Measurements from ENCODE around the gene MYLK4.
"Not testable (repeated sequence)": the region's sequence is repeated elsewhere in the genome, so short reads cannot be mapped to it uniquely, and the experiment has no call there.

The MYLK4 gene

DNA sequence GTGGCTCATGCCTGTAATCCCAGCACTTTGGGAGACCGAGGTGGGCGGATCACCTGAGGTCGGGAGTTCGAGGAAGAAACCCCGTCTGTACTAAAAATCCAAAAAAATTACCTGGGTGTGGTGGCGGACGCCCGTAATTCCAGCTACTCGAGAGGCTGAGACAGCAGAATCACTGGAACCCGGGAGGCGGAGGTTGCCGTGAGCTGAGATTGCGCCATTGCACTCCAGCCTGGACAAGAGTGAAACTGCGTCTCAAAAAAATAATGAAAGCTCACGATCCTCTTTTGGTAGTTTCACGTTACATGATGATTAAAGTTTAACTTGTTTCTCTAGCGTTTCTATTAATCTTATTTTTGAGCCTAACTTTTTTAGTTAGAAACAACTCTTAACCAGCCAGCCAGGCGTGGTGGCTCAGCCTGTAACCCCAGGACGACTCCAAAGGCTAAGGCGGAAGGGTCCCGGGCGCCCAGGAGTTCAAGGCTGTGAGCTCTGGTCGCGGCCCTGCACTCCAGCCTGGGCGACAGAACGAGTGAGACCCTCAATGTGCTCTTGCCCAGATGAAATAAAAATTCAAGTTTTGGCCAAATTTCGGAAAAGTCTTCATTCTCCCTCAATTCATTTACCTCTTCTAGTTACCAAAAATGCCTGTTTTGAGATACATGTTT lies 13.3 kb upstream of the MYLK4 start:
- peak overlapping the region; percentile 75 for H3K4me3 ChIP-seq (ENCODE audit: low read length)
- TF ChIP-seq, protein P1, sequence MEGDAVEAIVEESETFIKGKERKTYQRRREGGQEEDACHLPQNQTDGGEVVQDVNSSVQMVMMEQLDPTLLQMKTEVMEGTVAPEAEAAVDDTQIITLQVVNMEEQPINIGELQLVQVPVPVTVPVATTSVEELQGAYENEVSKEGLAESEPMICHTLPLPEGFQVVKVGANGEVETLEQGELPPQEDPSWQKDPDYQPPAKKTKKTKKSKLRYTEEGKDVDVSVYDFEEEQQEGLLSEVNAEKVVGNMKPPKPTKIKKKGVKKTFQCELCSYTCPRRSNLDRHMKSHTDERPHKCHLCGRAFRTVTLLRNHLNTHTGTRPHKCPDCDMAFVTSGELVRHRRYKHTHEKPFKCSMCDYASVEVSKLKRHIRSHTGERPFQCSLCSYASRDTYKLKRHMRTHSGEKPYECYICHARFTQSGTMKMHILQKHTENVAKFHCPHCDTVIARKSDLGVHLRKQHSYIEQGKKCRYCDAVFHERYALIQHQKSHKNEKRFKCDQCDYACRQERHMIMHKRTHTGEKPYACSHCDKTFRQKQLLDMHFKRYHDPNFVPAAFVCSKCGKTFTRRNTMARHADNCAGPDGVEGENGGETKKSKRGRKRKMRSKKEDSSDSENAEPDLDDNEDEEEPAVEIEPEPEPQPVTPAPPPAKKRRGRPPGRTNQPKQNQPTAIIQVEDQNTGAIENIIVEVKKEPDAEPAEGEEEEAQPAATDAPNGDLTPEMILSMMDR (conservative IDR thresholded peaks at IDR 0.05; ENCODE audit: low read length) = no peak
- no peak for DNase-seq (ENCODE audit: low read depth)

DNA sequence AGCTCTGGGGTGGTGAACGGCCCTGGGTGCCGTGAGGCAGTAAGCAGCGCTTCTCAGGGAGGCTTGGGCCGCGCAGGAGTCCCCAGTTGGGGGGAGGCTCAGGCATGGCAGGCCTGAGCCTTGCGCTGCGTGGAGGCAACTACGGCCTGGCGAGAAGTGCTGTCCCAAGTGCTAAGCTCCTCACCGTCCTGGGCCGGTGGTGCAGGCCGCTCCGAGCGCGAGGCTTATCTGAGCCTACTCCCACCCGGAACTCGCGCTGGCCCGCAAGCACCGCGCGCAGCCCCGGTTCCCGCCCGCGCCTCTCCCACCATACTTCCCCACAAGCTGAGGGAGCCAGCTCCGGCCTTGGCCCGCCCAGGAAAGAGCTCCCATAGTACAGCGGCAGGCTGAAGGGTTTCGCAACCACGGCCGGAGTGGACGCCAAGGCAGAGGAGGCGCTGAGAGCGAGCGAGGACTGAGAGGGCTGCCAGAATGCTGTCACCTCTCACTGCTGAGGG lies 12.7 kb upstream of the MYLK4 start:
- TF ChIP-seq, protein P1 (conservative IDR thresholded peaks at IDR 0.05; ENCODE audit: low read length) = no peak
- no peak overlapping the region for H3K4me3 ChIP-seq (ENCODE audit: low read length)
- DNase-seq (ENCODE audit: low read depth) = no peak

DNA sequence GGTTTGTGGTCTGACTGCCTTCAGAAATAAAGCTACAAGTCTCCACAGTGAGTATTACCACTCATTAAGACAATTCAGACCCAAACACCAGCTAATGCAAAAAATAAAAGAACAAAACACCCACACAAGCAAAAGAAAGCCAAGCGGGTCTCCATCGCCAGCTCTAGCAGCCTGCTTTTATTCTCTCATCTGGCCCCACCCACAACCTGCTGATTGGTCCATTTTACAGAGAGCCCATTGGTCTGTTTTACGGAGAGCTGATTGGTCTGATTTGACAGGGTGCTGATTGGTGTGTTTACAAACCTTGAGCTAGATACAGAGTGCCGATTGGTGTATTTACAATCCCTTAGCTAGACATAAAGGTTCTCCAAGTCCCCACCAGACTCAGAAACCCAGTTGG lies 12.1 kb upstream of the MYLK4 start:
- H3K4me3 ChIP-seq (ENCODE audit: low read length); DNase-seq (ENCODE audit: low read depth): not testable (repeated sequence)

DNA sequence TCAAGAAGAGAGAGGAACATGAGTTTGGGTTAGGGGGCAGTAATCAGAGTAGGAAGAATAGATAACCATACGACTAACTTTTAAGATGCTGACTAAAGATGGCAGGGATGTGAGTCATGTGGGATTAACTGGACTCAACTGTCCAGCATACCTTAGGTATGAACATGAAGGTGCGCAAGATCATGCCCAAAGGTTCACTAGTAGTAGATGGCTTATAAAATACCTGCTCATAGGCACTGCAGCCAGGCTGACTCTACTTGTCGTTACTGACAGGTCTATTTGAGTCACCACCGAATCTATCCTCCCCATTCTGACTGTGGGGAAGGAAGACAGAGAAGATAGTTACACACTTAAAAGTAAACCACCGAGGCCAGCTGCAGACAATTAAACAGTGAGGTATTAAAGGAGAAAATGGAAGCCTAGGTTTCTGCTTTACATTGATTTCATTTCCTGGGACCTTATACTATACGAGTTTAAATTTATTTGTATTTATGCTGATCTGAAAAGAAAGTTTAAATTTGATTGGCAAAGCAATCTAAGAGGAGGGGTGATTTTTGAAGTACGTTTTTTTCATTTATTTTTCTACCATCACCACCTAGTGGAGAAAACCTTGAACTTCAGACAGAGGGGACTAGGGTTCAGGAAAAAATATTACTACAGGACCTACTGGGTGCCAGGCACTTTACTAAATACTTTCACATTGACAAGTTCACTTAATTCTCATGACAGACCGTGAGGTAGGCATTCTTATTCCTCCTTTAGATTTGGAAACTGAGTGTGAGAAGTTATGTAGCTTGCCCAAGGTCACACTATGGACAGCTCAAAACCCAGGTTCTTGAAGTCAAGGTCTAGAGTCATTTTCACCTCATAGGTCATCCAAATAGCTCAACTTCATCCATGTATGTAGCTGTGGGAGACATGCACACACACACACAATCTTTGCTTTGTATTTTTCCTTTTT lies 10.4 kb upstream of the MYLK4 start:
- H3K4me3 ChIP-seq (ENCODE audit: low read length) = no peak overlapping the region
- no peak for DNase-seq (ENCODE audit: low read depth)
- TF ChIP-seq, protein P1 (conservative IDR thresholded peaks at IDR 0.05; ENCODE audit: low read length) = peak; percentile 16

DNA sequence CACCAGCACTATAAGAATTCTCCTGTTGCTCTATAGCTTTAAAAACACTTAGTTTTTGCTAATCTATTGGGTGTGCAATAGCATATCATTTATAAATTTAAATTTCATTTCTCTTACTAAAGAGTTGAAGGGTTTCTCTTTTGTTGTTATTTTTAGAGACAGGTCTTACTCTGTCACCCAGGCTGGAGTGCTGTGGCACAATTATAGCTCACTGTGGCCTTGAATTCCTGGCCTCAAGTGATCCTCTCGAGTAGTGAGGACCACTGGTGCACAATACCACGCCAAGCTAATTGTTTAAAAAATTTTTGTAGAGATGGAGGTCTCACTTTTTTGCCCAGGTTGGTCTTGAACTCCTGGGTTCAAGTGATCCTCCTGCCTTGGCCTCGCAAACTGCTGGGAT lies 8.3 kb upstream of the MYLK4 start:
- TF ChIP-seq, protein P1 (conservative IDR thresholded peaks at IDR 0.05; ENCODE audit: low read length) = no peak
- no peak for DNase-seq (ENCODE audit: low read depth)

DNA sequence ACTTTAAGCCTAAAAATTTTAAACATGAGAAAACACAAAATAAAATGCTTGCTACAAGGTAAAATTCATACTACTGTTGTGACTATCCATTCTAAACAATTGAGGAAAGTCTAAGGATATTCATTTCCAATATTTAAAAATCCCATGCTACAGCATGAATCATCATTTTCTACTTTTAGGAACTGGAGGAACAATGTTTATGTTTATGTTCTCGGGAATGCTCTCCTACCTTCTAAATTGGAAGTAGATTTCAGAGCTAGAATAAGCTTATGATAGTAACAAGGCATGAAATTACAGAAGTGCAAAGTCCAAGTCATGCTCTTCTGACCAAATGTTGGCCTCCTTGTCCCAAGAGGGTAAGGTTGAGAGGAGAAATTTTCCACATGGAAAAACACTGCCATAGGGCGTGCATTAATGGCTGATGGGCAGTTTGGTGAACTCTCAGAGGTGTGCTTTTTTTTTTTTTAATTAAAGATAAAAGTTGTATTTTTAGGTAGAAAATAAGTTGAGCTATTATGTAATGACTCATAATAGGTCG lies 6.0 kb upstream of the MYLK4 start:
- H3K4me3 ChIP-seq (ENCODE audit: low read length) = no peak overlapping the region
- no peak for DNase-seq (ENCODE audit: low read depth)
- TF ChIP-seq, protein P1 (conservative IDR thresholded peaks at IDR 0.05; ENCODE audit: low read length) = no peak

More for the DNA sequence above, 8.3 kb upstream of the MYLK4 start:
- no peak overlapping the region for H3K4me3 ChIP-seq (ENCODE audit: low read length)

DNA sequence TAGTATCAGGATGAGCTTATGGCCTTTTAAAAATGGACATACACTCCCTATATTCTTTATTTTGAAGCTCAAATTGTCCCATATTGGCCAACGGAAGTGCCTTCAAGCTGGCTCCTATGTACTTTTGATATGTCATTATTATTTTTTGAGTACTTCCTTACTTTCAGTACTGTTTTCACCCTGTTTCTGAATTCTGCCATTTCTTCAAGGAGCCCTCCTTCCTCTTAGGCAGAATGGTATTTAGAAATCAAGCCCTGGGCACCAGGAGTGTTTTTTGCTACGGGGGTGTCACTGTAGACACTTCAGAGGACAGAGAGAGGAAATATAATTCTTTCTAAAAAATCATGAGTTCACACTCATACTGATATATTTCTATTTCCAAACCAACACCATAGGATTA lies 5.5 kb upstream of the MYLK4 start:
- TF ChIP-seq, protein P1 (conservative IDR thresholded peaks at IDR 0.05; ENCODE audit: low read length) = no peak
- no peak overlapping the region for H3K4me3 ChIP-seq (ENCODE audit: low read length)
- DNase-seq (ENCODE audit: low read depth) = no peak

All from AG10803 (cell line).